22Rv1 (cell line): Measurements from ENCODE around the gene VPREB3.

Experiments
- CTCF ChIP-seq: fragments of 450-650 bp; IDR thresholded peaks from 2 replicates; pipeline ENCODE4 v1.5.1; 2017; ENCODE audit warnings: mild to moderate bottlenecking
- ZFX ChIP-seq: fragments of 450-650 bp; IDR thresholded peaks from 2 replicates; pipeline ENCODE4 v1.6.1; 2017; ENCODE audit warnings: antibody characterized with exemption, borderline replicate concordance

GRCh38 chr22:23715806-23716375 is 38.3 kb downstream of the VPREB3 start:
- no peak for TF ChIP-seq CTCF
- TF ChIP-seq ZFX = no peak
